Mucosa of descending colon (tissue), 3 donors: ENCODE results near the gene UBE2J2. TPM values are rescaled to one million over a fixed set of nuclear protein-coding genes. Genes with fewer than 3 reads are reported as not detected.
A peak's percentile ranks its signal among the peaks of the same experiment; 100 is the strongest.
"Not testable (repeated sequence)": the region's sequence is repeated elsewhere in the genome, so short reads cannot be mapped to it uniquely, and the experiment has no call there.

ENCODE experiments used
- ATAC-seq: fragments of 200-7000 bp; cut with Tn5 transposase; one replicate; pipeline ENCODE4 v1.9.1; 2020; ENCODE audit warnings: mild to moderate bottlenecking, moderate library complexity
- DNase-seq, 3 donors: peaks; one replicate each; pipeline ENCODE4 v3.0.0-alpha.2; 2020
- H3K36me3 ChIP-seq: fragments of 200-600 bp; one replicate; pipeline ENCODE4 v1.8.0; 2021; ENCODE audit warnings: low read depth, mild to moderate bottlenecking
- H3K4me1 ChIP-seq: fragments of 200-600 bp; one replicate; pipeline ENCODE4 v1.8.0; 2021; ENCODE audit warnings: low read depth, mild to moderate bottlenecking
- H3K4me3 ChIP-seq: fragments of 200-600 bp; one replicate; pipeline ENCODE4 v1.8.0; 2021; ENCODE audit warnings: mild to moderate bottlenecking
- H3K9me3 ChIP-seq: fragments of 200-600 bp; one replicate; pipeline ENCODE4 v1.8.0; 2021; ENCODE audit warnings: mild to moderate bottlenecking
- intact Hi-C, 2 donors: fragments of 100-400 bp; cut with DNase I in 1 of 2; cut with micrococcal nuclease in 1 of 2; formaldehyde crosslinking; loops; one replicate each; pipeline versions ENCODE4 v1.11.0 to v1.11.1; 2022; cut with DNase I, micrococcal nuclease
- total RNA-seq, 3 donors: library from RNA; stranded (reverse); fragmentation: NEBNext Ultra II Directional in 2 of 3; extraction: Animal tissue kit (Norgen Biotek cat#: 25700) in 2 of 3; gene quantifications; one replicate each; pipeline versions ENCODE4 v1.2.1 to v1.2.4, GENCODE V29; 2021 to 2023
- TF ChIP-seq, protein P1 (sequence below): fragments of 200-600 bp; IDR thresholded peaks from one replicate; pipeline ENCODE4 v1.8.0; 2022; ENCODE audit warnings: antibody characterized with exemption, mild to moderate bottlenecking
- donor health status: DM: no; HTN: no; CAD: no; lungs with moderate emphysema.
- donor health status: DM: no; HTN: no; CAD: no.
- donor health status: DM: no; HTN: yes; CAD: no.

The UBE2J2 gene
- total RNA-seq, 3 donors from 2014 or later, result 49.8 to 65.8 (median 61.1) TPM

DNA sequence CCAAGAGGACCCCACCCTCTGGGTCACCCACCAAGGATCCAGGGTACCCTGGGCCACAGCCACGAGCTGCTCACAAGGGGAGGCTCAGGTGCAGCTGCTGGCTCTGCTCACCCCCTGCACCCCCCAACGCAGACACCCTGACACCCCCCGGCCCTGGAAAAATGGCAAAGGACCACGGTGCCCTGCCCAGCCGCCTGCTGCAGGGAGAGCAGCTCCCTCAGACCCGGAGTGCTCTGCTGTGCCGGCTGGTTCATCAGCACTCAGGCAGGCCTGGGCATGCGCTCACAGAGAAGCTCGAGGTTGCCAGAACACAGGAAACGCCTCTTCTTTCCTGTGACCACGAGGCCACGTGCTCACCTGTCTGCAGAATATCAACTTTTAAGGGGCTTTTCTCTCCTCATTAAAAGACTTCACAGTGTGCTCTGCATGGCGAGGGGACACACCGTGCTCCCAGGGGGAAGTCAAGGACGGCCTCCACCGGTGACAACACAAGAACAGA, 22.8 kb downstream of the UBE2J2 start:
- DNase-seq, result peak in 2 of 3 donors; percentile 42 to 76
- peaks cover 6% of the 10 kb centered on the region for H3K36me3 ChIP-seq
- intact Hi-C loops, result loop anchor here in 1 of 2 donors (10.0 kb wide), 1 partner anchor 126 kb away; no protein-coding TSS in a partner anchor
- peaks cover 6% of the 10 kb centered on the region for H3K4me1 ChIP-seq
- ATAC-seq, result peak; percentile 70
- H3K9me3 ChIP-seq, result no peaks in the 10 kb centered on the region
- TF ChIP-seq, protein P1, sequence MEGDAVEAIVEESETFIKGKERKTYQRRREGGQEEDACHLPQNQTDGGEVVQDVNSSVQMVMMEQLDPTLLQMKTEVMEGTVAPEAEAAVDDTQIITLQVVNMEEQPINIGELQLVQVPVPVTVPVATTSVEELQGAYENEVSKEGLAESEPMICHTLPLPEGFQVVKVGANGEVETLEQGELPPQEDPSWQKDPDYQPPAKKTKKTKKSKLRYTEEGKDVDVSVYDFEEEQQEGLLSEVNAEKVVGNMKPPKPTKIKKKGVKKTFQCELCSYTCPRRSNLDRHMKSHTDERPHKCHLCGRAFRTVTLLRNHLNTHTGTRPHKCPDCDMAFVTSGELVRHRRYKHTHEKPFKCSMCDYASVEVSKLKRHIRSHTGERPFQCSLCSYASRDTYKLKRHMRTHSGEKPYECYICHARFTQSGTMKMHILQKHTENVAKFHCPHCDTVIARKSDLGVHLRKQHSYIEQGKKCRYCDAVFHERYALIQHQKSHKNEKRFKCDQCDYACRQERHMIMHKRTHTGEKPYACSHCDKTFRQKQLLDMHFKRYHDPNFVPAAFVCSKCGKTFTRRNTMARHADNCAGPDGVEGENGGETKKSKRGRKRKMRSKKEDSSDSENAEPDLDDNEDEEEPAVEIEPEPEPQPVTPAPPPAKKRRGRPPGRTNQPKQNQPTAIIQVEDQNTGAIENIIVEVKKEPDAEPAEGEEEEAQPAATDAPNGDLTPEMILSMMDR, result no peak
- H3K4me3 ChIP-seq, result no peak overlapping the region

DNA sequence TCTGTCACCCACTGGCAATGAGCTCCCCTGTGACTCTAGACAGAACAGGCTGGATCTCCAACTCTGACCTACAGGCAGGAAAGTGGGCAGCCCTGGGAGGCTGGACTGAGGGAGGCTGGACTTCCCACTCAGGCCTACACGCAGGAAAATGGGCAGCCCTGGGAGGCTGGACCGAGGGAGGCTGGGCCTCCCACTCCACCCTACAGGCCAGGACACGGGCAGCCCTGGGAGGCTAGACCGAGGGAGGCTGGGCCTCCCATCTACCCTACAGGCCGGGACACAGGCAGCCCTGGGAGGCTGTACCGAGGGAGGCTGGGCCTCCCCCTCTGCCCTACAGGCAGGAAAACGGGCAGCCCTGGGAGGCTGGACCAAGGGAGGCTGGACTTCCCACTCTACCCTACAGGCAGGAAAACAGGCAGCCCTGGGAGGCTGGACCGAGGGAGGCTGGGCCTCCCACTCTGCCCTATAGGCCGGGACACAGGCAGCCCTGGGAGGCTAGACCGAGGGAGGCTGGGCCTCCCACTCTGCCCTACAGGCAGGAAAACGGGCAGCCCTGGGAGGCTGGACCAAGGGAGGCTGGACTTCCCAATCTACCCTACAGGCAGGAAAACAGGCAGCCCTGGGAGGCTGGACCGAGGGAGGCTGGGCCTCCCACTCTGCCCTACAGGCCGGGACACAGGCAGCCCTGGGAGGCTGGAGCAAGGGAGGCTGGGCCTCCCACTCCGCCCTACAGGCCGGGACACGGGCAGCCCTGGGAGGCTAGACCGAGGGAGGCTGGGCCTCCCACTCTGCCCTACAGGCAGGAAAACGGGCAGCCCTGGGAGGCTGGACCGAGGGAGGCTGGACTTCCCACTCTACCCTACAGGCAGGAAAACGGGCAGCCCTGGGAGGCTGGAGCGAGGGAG, 25.4 kb downstream of the UBE2J2 start:
- H3K4me1 ChIP-seq, DNase-seq, H3K36me3 ChIP-seq, H3K9me3 ChIP-seq, ATAC-seq, intact Hi-C loops, H3K4me3 ChIP-seq: not testable (repeated sequence)

DNA sequence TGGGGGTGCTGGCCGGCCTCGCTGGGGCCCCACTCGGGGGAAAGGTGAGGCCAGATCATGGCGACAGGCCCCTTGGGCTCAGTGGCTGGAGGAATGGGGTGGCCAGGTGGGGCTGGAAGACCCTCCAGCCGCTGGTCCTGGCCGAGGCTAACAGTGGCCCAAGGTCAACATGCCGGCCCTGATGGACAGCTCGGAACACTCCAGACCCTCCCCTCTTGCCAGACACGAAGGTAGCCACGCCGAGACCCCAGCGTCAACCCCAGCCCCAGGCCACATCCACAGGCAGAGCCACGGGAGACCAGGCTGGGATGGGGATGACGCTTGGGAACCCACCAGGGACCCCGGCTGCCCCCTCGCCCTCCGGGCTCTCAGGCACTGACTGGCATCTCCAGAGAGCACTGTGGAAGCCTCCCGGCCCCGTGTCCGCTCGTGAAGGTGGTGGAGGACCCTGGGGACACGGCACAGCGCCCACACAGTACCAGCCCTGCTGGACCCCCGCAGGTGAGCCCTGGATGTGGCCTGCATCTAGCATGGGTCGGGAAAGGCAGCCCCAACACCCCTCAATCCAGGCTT, 26.2 kb downstream of the UBE2J2 start:
- no peaks in the 10 kb centered on the region for H3K36me3 ChIP-seq
- DNase-seq (peak in 1 of 3 donors; percentile 44), ATAC-seq (no peak)
- TF ChIP-seq, protein P1, result no peak
- intact Hi-C loops, result no loop called here
- no peaks in the 10 kb centered on the region for H3K9me3 ChIP-seq
- H3K4me3 ChIP-seq, result no peak overlapping the region
- peaks cover 6% of the 10 kb centered on the region for H3K4me1 ChIP-seq

DNA sequence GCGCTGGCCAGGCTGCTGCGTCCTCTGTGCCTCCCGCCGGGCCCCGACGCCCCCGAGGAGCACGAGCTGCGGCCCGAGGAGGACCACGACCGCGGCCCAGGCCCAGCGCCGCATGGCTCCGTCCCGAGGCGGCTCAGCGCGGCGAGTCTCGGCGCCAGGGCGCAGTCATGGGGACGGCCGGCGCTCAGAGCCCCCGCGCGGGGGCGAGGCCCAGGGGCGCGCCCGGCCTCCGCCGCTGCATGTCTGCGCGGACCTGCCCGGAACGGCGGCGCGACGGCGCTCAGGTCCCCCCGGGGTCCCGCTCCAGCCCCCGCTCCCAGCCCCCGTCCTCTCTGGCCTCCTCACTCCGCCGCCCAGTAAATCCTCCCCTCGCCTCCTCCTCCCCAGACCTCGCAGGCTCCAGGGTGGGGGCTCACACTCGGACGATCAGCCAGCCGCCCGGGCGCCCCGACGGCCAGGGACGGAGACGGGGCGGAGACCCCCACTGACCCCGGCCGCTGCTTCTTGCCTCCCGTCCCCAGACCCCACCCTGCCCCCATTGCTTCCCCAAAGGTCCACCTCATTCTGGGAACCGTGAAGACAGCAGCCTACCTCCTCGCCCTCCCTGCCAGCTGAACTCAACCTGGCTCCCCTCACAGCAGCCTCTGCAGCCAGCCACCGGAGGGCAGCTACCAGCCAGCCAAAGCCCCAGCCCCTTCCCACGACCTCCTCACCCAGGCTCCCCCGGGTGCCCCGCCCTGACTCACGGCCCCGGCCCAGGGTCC, 26.9 kb downstream of the UBE2J2 start, which contains the start of gene C1QTNF12:
Gene C1QTNF12 (minus strand): TSS at position 146 of the 764 bp plus-strand sequence. CDS start 32 bp downstream, at position 114.
- TF ChIP-seq, protein P1, result no peak
- Histone ChIP-seq H3K4me1 (peaks cover 6% of the 10 kb centered on the region), H3K9me3 (no peaks in the 10 kb centered on the region), H3K36me3 (no peaks in the 10 kb centered on the region), H3K4me3 (no peak within 1 kb of the TSS)
- DNase-seq (no peak), ATAC-seq (peak; percentile 13)
- intact Hi-C loops, result no loop called here

DNA sequence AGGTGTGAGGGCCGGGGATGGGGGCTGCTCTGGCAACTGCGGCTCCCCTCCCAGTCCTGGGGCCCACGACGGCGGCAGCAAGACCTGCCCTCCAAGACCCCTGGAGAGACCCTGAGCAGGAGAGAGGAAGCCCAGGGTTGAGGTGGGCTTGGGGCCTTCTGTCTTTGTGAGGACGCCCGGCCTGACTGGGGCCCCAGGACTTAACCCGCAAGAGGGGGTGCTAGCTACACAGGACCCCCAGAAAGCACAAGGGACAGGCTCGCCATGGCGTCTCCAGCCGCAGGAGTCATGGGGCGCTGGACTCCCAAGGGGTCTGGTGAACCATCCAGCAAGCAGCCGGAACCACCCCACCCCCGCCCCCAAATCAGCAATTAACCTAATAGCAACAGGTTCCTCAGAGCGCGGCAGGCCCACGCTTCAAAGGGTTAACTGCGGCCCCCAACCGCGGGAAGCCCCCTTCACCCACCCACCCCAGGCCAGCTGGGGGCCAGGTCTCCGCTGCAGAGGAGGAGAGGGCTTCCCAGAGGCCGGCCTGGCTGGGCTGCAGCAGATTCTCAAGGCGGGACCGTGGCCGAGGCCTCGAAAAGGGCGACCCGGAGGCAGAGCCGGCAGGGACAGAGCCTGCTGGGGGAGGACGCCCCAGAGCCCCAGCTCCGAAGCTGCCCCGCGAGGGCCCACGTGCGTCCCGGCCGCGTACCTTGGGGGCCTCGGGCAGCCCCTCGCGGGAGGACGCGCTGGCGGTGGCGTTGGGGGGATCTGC, 27.7 kb downstream of the UBE2J2 start:
- Histone ChIP-seq H3K36me3 (no peaks in the 10 kb centered on the region), H3K9me3 (no peaks in the 10 kb centered on the region), H3K4me3 (no peak overlapping the region), H3K4me1 (peaks cover 6% of the 10 kb centered on the region)
- intact Hi-C loops, result no loop called here
- no peak for ATAC-seq
- TF ChIP-seq, protein P1, result no peak
- DNase-seq, result no peak
